CD4-positive, alpha-beta T cell treated with Interferon alpha-2 for 1 hour (primary cell): ENCODE results near the gene RIN3.

Experiments used
- DNase-seq, 2 donors: peaks; one replicate each; pipeline ENCODE4 v3.0.0-alpha.2; 2020 to 2022

RIN3 gene

GRCh38 chr14:92726135-92726932, 212.8 kb downstream of the RIN3 start:
- peak; percentile 47 to 71 for DNase-seq

DNA sequence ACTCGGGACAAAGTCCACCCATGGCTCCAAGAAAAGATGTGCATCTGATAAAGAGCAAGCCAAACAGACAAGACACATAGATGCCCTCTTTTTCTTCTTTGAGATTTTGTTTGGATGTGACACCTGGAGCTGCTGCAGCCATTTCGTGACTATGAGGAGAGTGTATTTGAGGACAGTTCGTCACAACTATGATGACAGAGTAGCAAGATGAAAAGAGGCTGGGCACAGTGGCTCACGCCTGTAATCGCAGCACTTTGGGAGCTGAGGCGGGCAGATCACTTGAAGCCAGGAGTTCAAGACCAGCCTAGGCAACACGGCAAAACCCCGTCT, 213.3 kb downstream of the RIN3 start:
- DNase-seq: no peak

DNA sequence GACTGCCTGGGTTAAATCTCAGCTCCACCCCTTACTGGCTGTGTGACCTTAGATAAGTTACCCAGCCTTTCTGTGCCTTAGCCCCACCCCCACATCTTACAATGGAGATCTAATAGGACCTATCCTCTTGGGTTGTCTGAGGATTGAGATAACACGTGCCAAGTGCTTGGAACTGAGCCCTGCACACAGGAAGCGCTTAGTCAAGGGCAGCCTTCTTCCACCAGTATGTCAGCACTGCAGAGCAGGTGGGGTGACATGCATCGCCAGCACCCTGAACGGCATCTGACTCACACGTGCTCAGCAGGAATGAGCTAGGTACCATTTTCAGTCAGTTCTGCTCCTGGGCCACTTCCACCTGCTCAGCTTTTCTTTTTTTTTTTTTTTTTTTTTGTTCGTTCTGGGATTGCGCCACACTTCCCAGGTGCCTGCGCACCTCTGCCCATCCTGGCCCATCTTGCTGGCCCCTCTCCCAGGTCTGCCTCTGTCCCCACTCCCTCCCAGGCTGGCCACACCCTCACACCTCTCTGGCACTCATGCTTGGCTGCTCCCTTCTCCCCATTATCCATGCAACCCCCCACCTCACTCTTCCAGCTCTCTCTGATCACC, 215.3 kb downstream of the RIN3 start:
- DNase-seq: peak in 1 of 2 donors; percentile 29

- DNase-seq: no peak
Observed at GRCh38 chr14:92729634-92730358, 216.2 kb downstream of the RIN3 start.

DNA sequence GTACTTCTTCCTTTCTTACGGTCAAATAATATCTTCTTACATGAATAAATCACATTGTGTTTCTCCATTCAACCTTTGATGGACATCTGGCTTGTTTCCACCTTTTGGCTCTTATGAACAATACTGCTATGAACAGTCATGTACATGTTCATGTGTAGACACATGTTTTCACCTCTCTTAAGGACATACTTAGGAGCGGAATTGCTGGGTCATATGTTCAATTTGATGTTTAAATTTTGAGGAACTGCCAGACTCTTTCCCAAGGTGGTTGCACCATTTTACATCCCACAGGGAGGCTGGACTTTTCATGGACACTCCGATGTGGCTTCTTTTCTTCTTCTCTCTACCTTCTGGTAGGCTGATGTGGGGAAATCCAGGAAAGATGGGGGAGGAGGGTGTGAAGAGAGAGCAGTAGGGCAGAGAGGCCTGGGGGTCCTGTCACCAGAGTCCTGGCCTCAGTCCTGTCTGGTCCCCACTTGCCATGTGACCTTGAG, 218.1 kb downstream of the RIN3 start:
- DNase-seq: no peak

DNA sequence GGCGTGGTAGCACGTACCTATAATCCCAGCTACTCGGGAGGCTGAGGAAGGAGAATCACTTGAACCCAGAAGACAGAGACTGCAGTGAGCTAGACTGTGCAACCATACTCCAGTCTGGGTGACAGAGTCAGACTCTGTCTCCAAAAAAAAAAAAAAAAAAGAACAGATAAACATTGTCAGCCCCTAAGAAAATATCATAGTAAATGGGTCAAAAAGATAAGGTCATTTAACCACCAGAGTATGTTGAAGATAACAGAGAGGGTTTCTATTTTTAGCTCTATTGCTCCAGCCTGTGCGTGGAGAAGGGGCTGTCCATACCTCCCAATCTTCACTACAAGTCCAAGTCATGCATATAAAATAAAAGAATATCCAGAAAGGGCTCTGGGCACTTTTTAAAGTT, 219.4 kb downstream of the RIN3 start:
- DNase-seq: no peak

DNA sequence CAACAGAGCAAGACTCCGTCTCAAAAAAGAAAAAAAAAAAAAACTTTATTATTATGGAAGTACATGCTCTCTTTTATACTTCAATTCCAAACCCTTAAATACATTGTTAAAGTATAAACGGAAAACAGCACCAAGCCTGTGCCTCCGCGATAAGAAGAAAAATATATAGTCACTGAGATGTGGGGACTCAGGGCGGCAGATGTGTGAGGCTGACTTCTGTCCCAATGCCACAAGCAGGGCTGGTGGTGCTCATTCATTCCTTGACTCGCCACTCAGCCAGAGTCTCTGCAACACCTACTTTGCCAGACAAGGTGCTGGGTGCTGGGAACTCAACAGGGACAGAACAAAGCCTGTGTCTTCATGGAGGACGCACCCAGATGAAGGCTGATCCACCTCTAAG, 221.0 kb downstream of the RIN3 start:
- DNase-seq: no peak

DNA sequence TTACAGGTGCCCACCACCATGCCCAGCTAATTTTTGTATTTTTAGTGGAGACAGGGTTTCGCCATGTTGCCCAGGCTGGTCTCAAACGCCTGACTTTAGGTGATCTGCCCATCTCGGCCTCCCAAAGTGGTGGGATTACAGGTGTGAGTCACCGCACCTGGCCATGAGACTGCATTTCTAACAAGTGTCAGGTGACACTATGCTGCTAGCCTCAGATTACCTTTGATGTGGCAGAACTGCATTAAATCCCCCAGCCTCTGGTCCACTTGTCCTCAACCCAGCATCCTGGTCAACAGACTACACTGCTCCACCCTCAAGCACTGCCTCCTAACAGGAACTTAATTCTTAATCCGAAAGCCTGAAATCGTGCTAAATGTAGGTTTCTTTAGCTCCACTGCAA, 221.8 kb downstream of the RIN3 start:
- DNase-seq: no peak

DNA sequence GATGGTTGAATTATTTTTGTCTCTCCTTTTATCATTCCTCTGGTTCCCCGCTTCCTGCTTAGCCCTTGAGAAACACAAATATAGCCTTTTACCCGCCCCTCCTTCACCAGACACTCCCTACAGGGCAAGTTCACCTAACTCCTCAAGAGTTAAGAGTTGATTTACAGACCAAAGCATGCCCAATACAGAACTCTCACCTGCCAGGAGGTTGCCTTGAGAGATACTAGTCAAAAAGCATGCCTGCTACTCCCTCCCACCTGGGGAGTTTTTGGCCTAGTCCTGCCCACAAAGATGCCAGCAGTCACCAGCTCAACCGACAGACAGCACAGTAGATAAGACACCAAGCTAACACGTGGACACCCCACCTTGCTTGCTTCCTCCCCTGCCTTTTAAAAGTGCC, 223.6 kb downstream of the RIN3 start:
- no peak for DNase-seq

DNA sequence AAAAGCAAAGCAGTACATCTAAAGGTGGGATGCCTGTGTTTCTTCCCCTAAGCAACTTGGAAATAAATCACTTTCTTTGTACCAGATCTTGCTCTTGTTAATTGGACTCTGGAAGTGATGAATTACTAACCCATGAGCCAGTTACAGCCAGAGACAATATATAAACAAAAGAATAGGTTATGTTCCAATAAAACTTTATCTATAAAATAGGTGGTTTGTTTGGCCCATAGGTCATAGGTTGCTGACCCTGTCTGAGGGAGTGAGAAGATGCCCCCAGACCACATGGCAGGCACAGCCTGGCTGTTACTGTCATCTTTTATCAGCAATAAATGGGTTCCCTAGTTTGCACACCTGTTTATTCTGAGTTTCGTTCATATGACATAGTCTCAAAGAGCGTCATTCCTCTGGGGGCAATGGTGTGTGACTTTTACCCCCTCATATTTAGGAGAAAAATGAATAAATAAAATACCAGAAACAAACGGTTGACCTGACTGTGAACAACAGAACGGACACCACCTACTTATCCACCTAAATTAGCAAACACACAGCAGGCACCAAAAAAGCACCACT, 224.1 kb downstream of the RIN3 start:
- no peak for DNase-seq
